HepG2 (cell line): ENCODE measurements around the gene KIF5B. TPM values are rescaled to one million over a fixed set of nuclear protein-coding genes. Genes with fewer than 3 reads are reported as not detected.

Experiments
- ATAC-seq: fragments of 200-7000 bp; cut with Tn5 transposase; 3 replicates; pipeline ENCODE4 v1.9.1; 2020; ENCODE audit warnings: mild to moderate bottlenecking, moderate library complexity
- BruUV-seq: library from RNA; stranded (reverse); fragments of 400-500 nt; replicated peaks from 2 replicates; lab custom pipeline; 2021; lab: Mats Ljungman, UMichigan
- CTCF ChIA-PET: fragments of 300-600 bp; formaldehyde crosslinking; extraction: SDS; loops from one replicate; lab custom pipeline; 2021; ENCODE audit warnings: low total read pairs, inconsistent platforms, low intra/inter-chr PET ratio; lab: Yijun Ruan, JAX
- POLR2A ChIA-PET: fragments of 350-600 bp; sonication (Branson Sonifier 250); formaldehyde crosslinking; loops from one replicate; lab custom pipeline; 2020; ENCODE audit warnings: antibody characterized with exemption, inconsistent platforms; lab: Yijun Ruan, JAX
- DNase-seq: peaks from one replicate; pipeline ENCODE4 v3.0.0-alpha.2; 2015; ENCODE audit warnings: low spot score
- FAIRE-seq: peaks from 3 replicates; lab custom pipeline; 2011; peaks lifted over from hg19 to GRCh38; lab: Jason Lieb, UNC
- H2AFZ ChIP-seq: one replicate; pipeline ENCODE4 v1.6.1; 2011; ENCODE audit warnings: low read length, inconsistent platforms
- H3K27ac ChIP-seq: fragments of 300-600 bp; 3 replicates; pipeline ENCODE4 v1.8.0; 2011; ENCODE audit warnings: mixed run types, mild to moderate bottlenecking, mixed read lengths, low read length, inconsistent platforms; ENCODE audit not compliant: insufficient read depth; ENCODE audit errors: extremely low read length
- H3K27me3 ChIP-seq, 2 experiments: fragments of 200-600 bp in 1 of 2; 2 replicates in 1 of 2; 3 replicates in 1 of 2; pipeline versions ENCODE4 v1.6.0 to v1.8.0; 2011; ENCODE audit warnings: low read length in 2 of 2, mild to moderate bottlenecking in 2 of 2, moderate library complexity in 2 of 2, inconsistent platforms in 1 of 2; ENCODE audit not compliant: insufficient read depth in 2 of 2, control insufficient read depth in 1 of 2
- H3K36me3 ChIP-seq, 2 experiments: fragments of 200-600 bp in 1 of 2; replicated peaks in 1 of 2; 2 replicates in 1 of 2; 3 replicates in 1 of 2; pipeline versions ENCODE4 v1.5.1 to v1.8.0; 2011; ENCODE audit warnings: low read length in 2 of 2, inconsistent platforms in 1 of 2; ENCODE audit not compliant: insufficient read depth in 2 of 2, control insufficient read depth in 1 of 2
- H3K4me1 ChIP-seq: 2 replicates; pipeline ENCODE4 v1.5.1; 2012; ENCODE audit warnings: low read length, inconsistent platforms; ENCODE audit not compliant: insufficient read depth
- H3K4me2 ChIP-seq: 2 replicates; pipeline ENCODE4 v1.6.0; 2011; ENCODE audit warnings: low read depth, low read length, inconsistent platforms
- H3K4me3 ChIP-seq, 3 experiments: fragments of 200-600 bp in 1 of 3; sonication (generic), shearing (Covaris generic) in 1 of 3; replicated peaks in 1 of 3; 2 replicates each; pipeline ENCODE4 v1.5.1; 2011 to 2016; ENCODE audit warnings: low read length in 3 of 3, inconsistent platforms in 2 of 3, low read depth in 2 of 3, mild to moderate bottlenecking in 2 of 3, control low read depth in 1 of 3, mixed read lengths in 1 of 3; ENCODE audit not compliant: insufficient read depth in 1 of 3
- H3K79me2 ChIP-seq: one replicate; pipeline ENCODE4 v1.6.1; 2011; ENCODE audit warnings: low read length, inconsistent platforms; ENCODE audit not compliant: insufficient read depth
- H3K9ac ChIP-seq: 2 replicates; pipeline ENCODE4 v1.6.0; 2011; ENCODE audit warnings: mild to moderate bottlenecking, low read depth, low read length, inconsistent platforms; ENCODE audit not compliant: insufficient read depth
- H3K9me3 ChIP-seq: 2 replicates; pipeline ENCODE4 v1.5.1; 2012; ENCODE audit warnings: mild to moderate bottlenecking, low read length
- H4K20me1 ChIP-seq: 2 replicates; pipeline ENCODE4 v1.6.0; 2011; ENCODE audit warnings: inconsistent platforms, mild to moderate bottlenecking, low read length, moderate library complexity; ENCODE audit not compliant: insufficient read depth
- GABPA ChIP-seq, 2 experiments: IDR thresholded peaks; 2 replicates each; pipeline ENCODE4 v1.6.1; 2011 to 2016; ENCODE audit warnings: low read depth in 2 of 2, low read length in 1 of 2, missing biosample characterization in 1 of 2, missing genetic modification characterization in 1 of 2
- HOXA7 ChIP-seq: sonication (generic); formaldehyde crosslinking; IDR thresholded peaks from 2 replicates; pipeline ENCODE4 v1.8.1; 2022; ENCODE audit warnings: mild to moderate bottlenecking, missing genetic modification reagents, moderate library complexity
- PHF8 ChIP-seq: sonication (generic); formaldehyde crosslinking; IDR thresholded peaks from 2 replicates; pipeline ENCODE4 v1.5.0; 2020; ENCODE audit warnings: missing genetic modification reagents
- SOX13 ChIP-seq, 3 experiments: fragments of 450-650 bp in 1 of 3; sonication (generic) in 1 of 3; formaldehyde crosslinking in 1 of 3; IDR thresholded peaks in 2 of 3; conservative IDR thresholded peaks in 1 of 3; 2 replicates each; pipeline versions ENCODE4 v1.5.0 to v1.6.1; 2016 to 2020; ENCODE audit warnings: antibody characterized with exemption in 1 of 3, mild to moderate bottlenecking in 1 of 3, missing compliant biosample characterization in 1 of 3, missing genetic modification reagents in 1 of 3, moderate library complexity in 1 of 3
- ZMYM4 ChIP-seq: sonication (generic); formaldehyde crosslinking; IDR thresholded peaks from 2 replicates; pipeline ENCODE4 v1.8.1; 2023; ENCODE audit warnings: mild to moderate bottlenecking, missing genetic modification reagents
- ZNF441 ChIP-seq: sonication (generic); formaldehyde crosslinking; IDR thresholded peaks from 2 replicates; pipeline ENCODE4 v1.7.0; 2021; ENCODE audit warnings: missing genetic modification reagents, borderline replicate concordance
- WGBS: methylation state at CpG from one replicate; pipeline ENCODE4 v1.1.6; 2017; ENCODE audit warnings: low lambda C conversion rate; 5-methylcytosine and 5-hydroxymethylcytosine counted together
- in situ Hi-C: cut with HindIII; loops from 2 replicates; pipeline ENCODE4 v1.10.0; 2017; ENCODE audit warnings: low pct_unique_long_range_greater_than_20kb; ENCODE audit not compliant: extremely low pct_ligation_motif_present
- intact Hi-C: fragments of 100-400 bp; cut with micrococcal nuclease; formaldehyde crosslinking; loops from one replicate; pipeline ENCODE4 v1.10.0; 2022; ENCODE audit not compliant: unreplicated experiment
- polyA plus RNA-seq, 8 experiments: library from polyadenylated mRNA; depleted of rRNA in 3 of 8; stranded (reverse) in 7 of 8; unstranded in 1 of 8; fragments of >200 nt; fragmentation: Illumina TruSeq in 4 of 8; extraction: Trizol in 4 of 8; gene quantifications; 2 replicates each; pipeline versions ENCODE4 v1.2.1 to v1.2.3, GENCODE V29; 2011 to 2016; ENCODE audit warnings: low read depth in 4 of 8, missing spikeins in 1 of 8, mixed read lengths in 1 of 8; ENCODE audit not compliant: insufficient read depth in 1 of 8
- total RNA-seq, 5 experiments: library from RNA; depleted of rRNA; stranded (reverse); fragments of >200 nt; fragmentation: Illumina TruSeq; extraction: Trizol; gene quantifications; 2 replicates each; pipeline ENCODE4 v1.2.3, GENCODE V29; 2016; ENCODE audit warnings: low read depth in 1 of 5
- TF ChIP-seq, protein P1 (sequence below): sonication (generic); formaldehyde crosslinking; IDR thresholded peaks from 2 replicates; pipeline ENCODE4 v1.4.0; 2020; ENCODE audit warnings: missing genetic modification reagents, borderline replicate concordance
- TF ChIP-seq, protein P2 (sequence below): sonication (generic); formaldehyde crosslinking; IDR thresholded peaks from 2 replicates; pipeline ENCODE4 v1.5.0; 2020; ENCODE audit warnings: missing genetic modification reagents, mild to moderate bottlenecking, borderline replicate concordance
- TF ChIP-seq, protein P3 (sequence below): IDR thresholded peaks from 2 replicates; pipeline ENCODE4 v1.6.1; 2016

The KIF5B gene
- total and polyA plus RNA-seq, 2 of the 13 experiments (the other 11 are each of a cell fraction or from before 2014, with no cell fraction given) = 34.3 to 133 TPM

DNA sequence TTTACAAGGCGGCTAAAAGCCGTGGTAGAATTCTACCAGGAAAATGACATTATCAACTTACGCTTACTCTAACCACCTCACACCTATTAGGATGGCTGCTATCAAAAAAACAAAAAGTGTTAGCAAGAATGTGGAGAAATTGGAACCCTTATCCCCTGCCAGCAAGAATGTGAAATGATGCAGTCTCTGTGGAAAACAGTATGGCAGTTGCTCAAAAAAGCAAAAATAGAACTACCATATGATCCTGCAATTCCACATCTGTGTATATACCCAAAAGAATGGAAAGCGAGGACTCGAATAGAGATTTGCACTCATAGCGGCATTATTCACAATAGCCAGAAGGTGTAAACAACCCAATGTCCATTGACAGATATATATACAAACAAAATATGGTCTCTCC is 61.3 kb downstream of the KIF5B start:
- Histone ChIP-seq H3K36me3 (no peaks in the 10 kb centered on the region; a peak in 1 of 5 replicates), H3K4me2 (no peak overlapping the region), H3K9me3 (no peaks in the 10 kb centered on the region), H3K79me2 (no peaks in the 10 kb centered on the region), H3K27ac (no peak overlapping the region), H3K9ac (no peak overlapping the region), H3K27me3 (no peaks in the 10 kb centered on the region), H2AFZ (no peak overlapping the region), H3K4me1 (no peaks in the 10 kb centered on the region), H3K4me3 (no peak overlapping the region)
- no TSS peak for BruUV-seq
- intact Hi-C loops (no loop called here), in situ Hi-C loops (no loop called here)
- POLR2A ChIA-PET = no interaction called here
- WGBS = 82% methylated on average over 6 of the region's 6 CpGs
- no peak for ATAC-seq
- no peak for FAIRE-seq
- DNase-seq = no peak
- TF ChIP-seq, protein P1, sequence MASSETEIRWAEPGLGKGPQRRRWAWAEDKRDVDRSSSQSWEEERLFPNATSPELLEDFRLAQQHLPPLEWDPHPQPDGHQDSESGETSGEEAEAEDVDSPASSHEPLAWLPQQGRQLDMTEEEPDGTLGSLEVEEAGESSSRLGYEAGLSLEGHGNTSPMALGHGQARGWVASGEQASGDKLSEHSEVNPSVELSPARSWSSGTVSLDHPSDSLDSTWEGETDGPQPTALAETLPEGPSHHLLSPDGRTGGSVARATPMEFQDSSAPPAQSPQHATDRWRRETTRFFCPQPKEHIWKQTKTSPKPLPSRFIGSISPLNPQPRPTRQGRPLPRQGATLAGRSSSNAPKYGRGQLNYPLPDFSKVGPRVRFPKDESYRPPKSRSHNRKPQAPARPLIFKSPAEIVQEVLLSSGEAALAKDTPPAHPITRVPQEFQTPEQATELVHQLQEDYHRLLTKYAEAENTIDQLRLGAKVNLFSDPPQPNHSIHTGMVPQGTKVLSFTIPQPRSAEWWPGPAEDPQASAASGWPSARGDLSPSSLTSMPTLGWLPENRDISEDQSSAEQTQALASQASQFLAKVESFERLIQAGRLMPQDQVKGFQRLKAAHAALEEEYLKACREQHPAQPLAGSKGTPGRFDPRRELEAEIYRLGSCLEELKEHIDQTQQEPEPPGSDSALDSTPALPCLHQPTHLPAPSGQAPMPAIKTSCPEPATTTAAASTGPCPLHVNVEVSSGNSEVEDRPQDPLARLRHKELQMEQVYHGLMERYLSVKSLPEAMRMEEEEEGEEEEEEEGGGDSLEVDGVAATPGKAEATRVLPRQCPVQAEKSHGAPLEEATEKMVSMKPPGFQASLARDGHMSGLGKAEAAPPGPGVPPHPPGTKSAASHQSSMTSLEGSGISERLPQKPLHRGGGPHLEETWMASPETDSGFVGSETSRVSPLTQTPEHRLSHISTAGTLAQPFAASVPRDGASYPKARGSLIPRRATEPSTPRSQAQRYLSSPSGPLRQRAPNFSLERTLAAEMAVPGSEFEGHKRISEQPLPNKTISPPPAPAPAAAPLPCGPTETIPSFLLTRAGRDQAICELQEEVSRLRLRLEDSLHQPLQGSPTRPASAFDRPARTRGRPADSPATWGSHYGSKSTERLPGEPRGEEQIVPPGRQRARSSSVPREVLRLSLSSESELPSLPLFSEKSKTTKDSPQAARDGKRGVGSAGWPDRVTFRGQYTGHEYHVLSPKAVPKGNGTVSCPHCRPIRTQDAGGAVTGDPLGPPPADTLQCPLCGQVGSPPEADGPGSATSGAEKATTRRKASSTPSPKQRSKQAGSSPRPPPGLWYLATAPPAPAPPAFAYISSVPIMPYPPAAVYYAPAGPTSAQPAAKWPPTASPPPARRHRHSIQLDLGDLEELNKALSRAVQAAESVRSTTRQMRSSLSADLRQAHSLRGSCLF = no peak
- no peak for TF ChIP-seq HOXA7 (CRISPR knock-in tag)
- TF ChIP-seq ZNF441 (CRISPR knock-in tag) = no peak
- TF ChIP-seq, all 625 proteins: peak for 0
- no peaks in the 10 kb centered on the region for H4K20me1 ChIP-seq
- CTCF ChIA-PET = no interaction called here

DNA sequence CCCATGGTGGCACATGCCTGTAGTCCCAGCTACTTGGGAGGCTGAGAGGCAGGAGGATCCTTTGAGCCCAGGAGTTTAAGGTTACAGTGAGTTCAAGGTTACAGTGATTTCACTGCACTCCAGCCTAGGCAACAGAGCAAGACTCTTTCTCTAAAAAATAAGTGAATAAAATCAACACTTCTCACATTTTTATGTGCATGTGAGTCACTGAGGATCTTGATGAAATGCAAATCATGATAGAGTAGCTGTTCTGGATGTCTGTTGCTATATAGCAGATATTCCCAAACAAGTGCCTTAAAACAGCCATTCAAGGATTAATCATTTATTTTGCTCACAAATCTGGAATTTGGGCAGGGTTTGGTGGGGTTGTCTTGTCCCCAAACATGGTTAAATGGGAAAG is 65.3 kb downstream of the KIF5B start:
- Histone ChIP-seq H3K79me2 (no peaks in the 10 kb centered on the region), H3K4me3 (no peak overlapping the region), H3K36me3 (peaks cover 0 to 1% of the 10 kb centered on the region in 2 experiments; a peak in 2 of 5 replicates), H3K9ac (no peak overlapping the region), H3K27me3 (no peaks in the 10 kb centered on the region), H3K4me2 (no peak overlapping the region), H3K4me1 (no peaks in the 10 kb centered on the region), H2AFZ (no peak overlapping the region), H4K20me1 (no peaks in the 10 kb centered on the region), H3K9me3 (no peaks in the 10 kb centered on the region), H3K27ac (no peak overlapping the region)
- ATAC-seq (no peak), FAIRE-seq (no peak), DNase-seq (no peak)
- CTCF ChIA-PET = no interaction called here
- POLR2A ChIA-PET = no interaction called here
- intact Hi-C loops = no loop called here
- no TSS peak for BruUV-seq
- TF ChIP-seq PHF8 (no peak), ZMYM4 (no peak), SOX13 (IDR thresholded peaks at IDR 0.05) (no peak), SOX13 (CRISPR knock-in tag; conservative IDR thresholded peaks at IDR 0.05 in 1 of 2, IDR thresholded peaks at IDR 0.05 in 1 of 2) (no peak), GABPA (IDR thresholded peaks at IDR 0.05; ENCODE audit: low read depth, low read length) (no peak), GABPA (CRISPR knock-in tag; IDR thresholded peaks at IDR 0.05; ENCODE audit: low read depth) (no peak)
- TF ChIP-seq, protein P2, sequence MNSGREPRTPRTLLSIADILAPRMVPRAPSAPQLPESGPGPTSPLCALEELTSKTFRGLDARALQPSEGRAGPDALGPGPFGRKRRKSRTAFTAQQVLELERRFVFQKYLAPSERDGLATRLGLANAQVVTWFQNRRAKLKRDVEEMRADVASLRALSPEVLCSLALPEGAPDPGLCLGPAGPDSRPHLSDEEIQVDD = no peak
- TF ChIP-seq, protein P3, sequence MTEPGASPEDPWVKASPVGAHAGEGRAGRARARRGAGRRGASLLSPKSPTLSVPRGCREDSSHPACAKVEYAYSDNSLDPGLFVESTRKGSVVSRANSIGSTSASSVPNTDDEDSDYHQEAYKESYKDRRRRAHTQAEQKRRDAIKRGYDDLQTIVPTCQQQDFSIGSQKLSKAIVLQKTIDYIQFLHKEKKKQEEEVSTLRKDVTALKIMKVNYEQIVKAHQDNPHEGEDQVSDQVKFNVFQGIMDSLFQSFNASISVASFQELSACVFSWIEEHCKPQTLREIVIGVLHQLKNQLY (CRISPR knock-in tag) = no peak
- in situ Hi-C loops = no loop called here
